Measurements from ENCODE around the gene OR51L1. TPM values are rescaled to one million over a fixed set of nuclear protein-coding genes. Genes with fewer than 3 reads are reported as not detected.

Gene OR51L1
- total and polyA plus RNA-seq, 2 of the 13 experiments (the other 11 are each of a cell fraction or from before 2014, with no cell fraction given) = not detected

DNA sequence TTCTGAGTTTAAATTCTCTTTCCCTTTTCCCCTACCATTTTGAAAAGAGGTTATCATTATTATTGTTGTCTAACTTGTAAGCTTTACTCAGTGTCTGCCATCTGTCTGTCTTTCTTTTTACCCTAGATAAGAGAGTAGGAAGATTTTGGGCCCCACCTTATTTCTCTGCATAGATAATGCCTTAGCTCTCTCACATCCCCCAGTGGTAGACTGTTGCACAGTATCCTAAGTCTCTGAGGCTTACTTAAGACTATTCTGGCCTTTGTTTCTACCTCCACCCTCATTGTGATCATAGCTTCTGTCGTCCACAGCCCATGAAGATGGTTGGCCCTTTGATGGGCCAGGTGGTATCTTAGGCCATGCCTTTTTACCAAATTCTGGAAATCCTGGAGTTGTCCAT is 3.6 kb upstream of the OR51L1 start (continued):
- TF ChIP-seq, protein P1, sequence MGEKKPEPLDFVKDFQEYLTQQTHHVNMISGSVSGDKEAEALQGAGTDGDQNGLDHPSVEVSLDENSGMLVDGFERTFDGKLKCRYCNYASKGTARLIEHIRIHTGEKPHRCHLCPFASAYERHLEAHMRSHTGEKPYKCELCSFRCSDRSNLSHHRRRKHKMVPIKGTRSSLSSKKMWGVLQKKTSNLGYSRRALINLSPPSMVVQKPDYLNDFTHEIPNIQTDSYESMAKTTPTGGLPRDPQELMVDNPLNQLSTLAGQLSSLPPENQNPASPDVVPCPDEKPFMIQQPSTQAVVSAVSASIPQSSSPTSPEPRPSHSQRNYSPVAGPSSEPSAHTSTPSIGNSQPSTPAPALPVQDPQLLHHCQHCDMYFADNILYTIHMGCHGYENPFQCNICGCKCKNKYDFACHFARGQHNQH (CRISPR knock-in tag; IDR thresholded peaks at IDR 0.05) = no peak
- TF ChIP-seq YY1 (IDR thresholded peaks at IDR 0.05; ENCODE audit: insufficient read depth, insufficient replicate concordance, low read depth, low read length) = no peak
- TF ChIP-seq, protein P2, sequence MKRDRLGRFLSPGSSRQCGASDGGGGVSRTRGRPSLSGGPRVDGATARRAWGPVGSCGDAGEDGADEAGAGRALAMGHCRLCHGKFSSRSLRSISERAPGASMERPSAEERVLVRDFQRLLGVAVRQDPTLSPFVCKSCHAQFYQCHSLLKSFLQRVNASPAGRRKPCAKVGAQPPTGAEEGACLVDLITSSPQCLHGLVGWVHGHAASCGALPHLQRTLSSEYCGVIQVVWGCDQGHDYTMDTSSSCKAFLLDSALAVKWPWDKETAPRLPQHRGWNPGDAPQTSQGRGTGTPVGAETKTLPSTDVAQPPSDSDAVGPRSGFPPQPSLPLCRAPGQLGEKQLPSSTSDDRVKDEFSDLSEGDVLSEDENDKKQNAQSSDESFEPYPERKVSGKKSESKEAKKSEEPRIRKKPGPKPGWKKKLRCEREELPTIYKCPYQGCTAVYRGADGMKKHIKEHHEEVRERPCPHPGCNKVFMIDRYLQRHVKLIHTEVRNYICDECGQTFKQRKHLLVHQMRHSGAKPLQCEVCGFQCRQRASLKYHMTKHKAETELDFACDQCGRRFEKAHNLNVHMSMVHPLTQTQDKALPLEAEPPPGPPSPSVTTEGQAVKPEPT (CRISPR knock-in tag; IDR thresholded peaks at IDR 0.05; ENCODE audit: low read depth) = no peak
- TF ChIP-seq, protein P3, sequence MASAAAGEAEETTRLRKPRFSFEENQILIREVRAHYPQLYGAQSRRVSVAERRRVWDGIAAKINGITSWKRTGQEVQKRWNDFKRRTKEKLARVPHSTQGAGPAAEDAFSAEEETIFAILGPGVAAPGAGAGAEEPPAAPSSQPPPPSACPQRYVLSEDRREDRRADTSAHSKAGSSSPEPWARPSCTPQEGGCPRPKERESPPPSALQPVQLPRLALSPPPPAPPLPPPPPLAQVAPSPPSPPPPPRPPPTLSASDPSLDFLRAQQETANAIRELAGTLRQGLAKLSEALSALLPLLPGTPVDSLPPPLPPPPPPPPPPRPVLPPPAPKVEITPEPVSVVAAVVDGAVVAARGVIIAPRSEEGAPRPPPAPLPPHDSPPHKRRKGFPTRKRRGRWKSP (CRISPR knock-in tag; IDR thresholded peaks at IDR 0.05) = no peak
- TF ChIP-seq, protein P4, sequence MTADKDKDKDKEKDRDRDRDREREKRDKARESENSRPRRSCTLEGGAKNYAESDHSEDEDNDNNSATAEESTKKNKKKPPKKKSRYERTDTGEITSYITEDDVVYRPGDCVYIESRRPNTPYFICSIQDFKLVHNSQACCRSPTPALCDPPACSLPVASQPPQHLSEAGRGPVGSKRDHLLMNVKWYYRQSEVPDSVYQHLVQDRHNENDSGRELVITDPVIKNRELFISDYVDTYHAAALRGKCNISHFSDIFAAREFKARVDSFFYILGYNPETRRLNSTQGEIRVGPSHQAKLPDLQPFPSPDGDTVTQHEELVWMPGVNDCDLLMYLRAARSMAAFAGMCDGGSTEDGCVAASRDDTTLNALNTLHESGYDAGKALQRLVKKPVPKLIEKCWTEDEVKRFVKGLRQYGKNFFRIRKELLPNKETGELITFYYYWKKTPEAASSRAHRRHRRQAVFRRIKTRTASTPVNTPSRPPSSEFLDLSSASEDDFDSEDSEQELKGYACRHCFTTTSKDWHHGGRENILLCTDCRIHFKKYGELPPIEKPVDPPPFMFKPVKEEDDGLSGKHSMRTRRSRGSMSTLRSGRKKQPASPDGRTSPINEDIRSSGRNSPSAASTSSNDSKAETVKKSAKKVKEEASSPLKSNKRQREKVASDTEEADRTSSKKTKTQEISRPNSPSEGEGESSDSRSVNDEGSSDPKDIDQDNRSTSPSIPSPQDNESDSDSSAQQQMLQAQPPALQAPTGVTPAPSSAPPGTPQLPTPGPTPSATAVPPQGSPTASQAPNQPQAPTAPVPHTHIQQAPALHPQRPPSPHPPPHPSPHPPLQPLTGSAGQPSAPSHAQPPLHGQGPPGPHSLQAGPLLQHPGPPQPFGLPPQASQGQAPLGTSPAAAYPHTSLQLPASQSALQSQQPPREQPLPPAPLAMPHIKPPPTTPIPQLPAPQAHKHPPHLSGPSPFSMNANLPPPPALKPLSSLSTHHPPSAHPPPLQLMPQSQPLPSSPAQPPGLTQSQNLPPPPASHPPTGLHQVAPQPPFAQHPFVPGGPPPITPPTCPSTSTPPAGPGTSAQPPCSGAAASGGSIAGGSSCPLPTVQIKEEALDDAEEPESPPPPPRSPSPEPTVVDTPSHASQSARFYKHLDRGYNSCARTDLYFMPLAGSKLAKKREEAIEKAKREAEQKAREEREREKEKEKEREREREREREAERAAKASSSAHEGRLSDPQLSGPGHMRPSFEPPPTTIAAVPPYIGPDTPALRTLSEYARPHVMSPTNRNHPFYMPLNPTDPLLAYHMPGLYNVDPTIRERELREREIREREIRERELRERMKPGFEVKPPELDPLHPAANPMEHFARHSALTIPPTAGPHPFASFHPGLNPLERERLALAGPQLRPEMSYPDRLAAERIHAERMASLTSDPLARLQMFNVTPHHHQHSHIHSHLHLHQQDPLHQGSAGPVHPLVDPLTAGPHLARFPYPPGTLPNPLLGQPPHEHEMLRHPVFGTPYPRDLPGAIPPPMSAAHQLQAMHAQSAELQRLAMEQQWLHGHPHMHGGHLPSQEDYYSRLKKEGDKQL (CRISPR knock-in tag; IDR thresholded peaks at IDR 0.05; ENCODE audit: low read depth) = no peak
